Activated gamma-delta T cell treated with Interleukin-2 at 50 U/mL for 16 hours (primary cell): Measurements from ENCODE around the gene PRCD.
"Not testable (repeated sequence)": the region's sequence is repeated elsewhere in the genome, so short reads cannot be mapped to it uniquely, and the experiment has no call there.

Experiments
- DNase-seq: peaks from one replicate; pipeline ENCODE4 v3.0.0-alpha.2; 2020

The PRCD gene

GRCh38 chr17:76506408-76507345, 33.2 kb upstream of the PRCD start:
- peak; percentile 89 for DNase-seq

- DNase-seq: not testable (repeated sequence)
These were observed 31.3 kb upstream of the PRCD start for GRCh38 chr17:76508472-76509063.

GRCh38 chr17:76510831-76511244, 29.0 kb upstream of the PRCD start:
- no peak for DNase-seq

- DNase-seq: no peak
These were observed 28.0 kb upstream of the PRCD start for GRCh38 chr17:76511668-76512365.

- no peak for DNase-seq
These were observed 27.2 kb upstream of the PRCD start for GRCh38 chr17:76512366-76513305.

- no peak for DNase-seq
These were observed 26.5 kb upstream of the PRCD start for GRCh38 chr17:76513306-76513692.

GRCh38 chr17:76514355-76514754, 25.5 kb upstream of the PRCD start:
- not testable (repeated sequence) for DNase-seq

GRCh38 chr17:76515274-76515949, 24.4 kb upstream of the PRCD start:
- peak; percentile 86 for DNase-seq

- DNase-seq: no peak
These were observed 22.2 kb upstream of the PRCD start for GRCh38 chr17:76517638-76518038.

- DNase-seq: no peak
These were observed 20.5 kb upstream of the PRCD start for GRCh38 chr17:76519048-76519966.

- no peak for DNase-seq
These were observed 18.6 kb upstream of the PRCD start for GRCh38 chr17:76521262-76521661.

- DNase-seq: not testable (repeated sequence)
These were observed 18.2 kb upstream of the PRCD start for GRCh38 chr17:76521683-76522082.

GRCh38 chr17:76523084-76524037, 16.5 kb upstream of the PRCD start:
- DNase-seq: peak; percentile 81

GRCh38 chr17:76524598-76525512, 15.0 kb upstream of the PRCD start:
- DNase-seq: no peak

GRCh38 chr17:76525513-76525833, 14.4 kb upstream of the PRCD start:
- not testable (repeated sequence) for DNase-seq

- DNase-seq: not testable (repeated sequence)
These were observed 12.8 kb upstream of the PRCD start for GRCh38 chr17:76527016-76527415.

GRCh38 chr17:76527430-76528111, 12.3 kb upstream of the PRCD start:
- peak; percentile 63 for DNase-seq

- DNase-seq: no peak
These were observed 11.7 kb upstream of the PRCD start for GRCh38 chr17:76528156-76528527.
